HepG2 (cell line): ENCODE data around the gene TRMT5. TPM values are rescaled to one million over a fixed set of nuclear protein-coding genes. Genes with fewer than 3 reads are reported as not detected.

Source experiments
- CCDC6 ChIP-seq: sonication (generic); formaldehyde crosslinking; IDR thresholded peaks from 2 replicates; pipeline ENCODE4 v1.8.1; 2022; ENCODE audit warnings: mild to moderate bottlenecking, missing genetic modification reagents, moderate library complexity
- DDIT3 ChIP-seq: sonication (generic); formaldehyde crosslinking; IDR thresholded peaks from 2 replicates; pipeline ENCODE4 v1.4.0; 2020; ENCODE audit warnings: mild to moderate bottlenecking, missing genetic modification reagents
- ETV5 ChIP-seq: IDR thresholded peaks from 2 replicates; pipeline ENCODE4 v1.6.1; 2018; ENCODE audit warnings: missing biosample characterization, missing genetic modification reagents, inconsistent platforms, borderline replicate concordance
- KDM1A ChIP-seq: IDR thresholded peaks from 2 replicates; pipeline ENCODE4 v1.6.1; 2016; ENCODE audit warnings: missing compliant biosample characterization
- MED1 ChIP-seq: sonication (generic); formaldehyde crosslinking; IDR thresholded peaks from 2 replicates; pipeline ENCODE4 v1.4.0; 2020; ENCODE audit warnings: missing genetic modification reagents
- PBX2 ChIP-seq: IDR thresholded peaks from 2 replicates; pipeline ENCODE4 v1.6.1; 2016; ENCODE audit warnings: control low read depth
- REPIN1 ChIP-seq: sonication (generic); formaldehyde crosslinking; IDR thresholded peaks from 2 replicates; pipeline ENCODE4 v1.8.0; 2022; ENCODE audit warnings: missing genetic modification reagents, low read depth, mild to moderate bottlenecking, borderline replicate concordance
- SMAD1 ChIP-seq: sonication (generic); formaldehyde crosslinking; IDR thresholded peaks from 2 replicates; pipeline ENCODE4 v1.4.0; 2020; ENCODE audit warnings: missing genetic modification reagents, low read depth, mild to moderate bottlenecking, borderline replicate concordance
- TAF15 ChIP-seq: fragments of 200-400 bp; formaldehyde crosslinking; IDR thresholded peaks from one replicate; pipeline ENCODE4 v1.6.1; 2018; ENCODE audit warnings: mild to moderate bottlenecking, low read depth, low read length; ENCODE audit not compliant: poor library complexity, severe bottlenecking
- THAP11 ChIP-seq: IDR thresholded peaks from 2 replicates; pipeline ENCODE4 v1.6.1; 2016; ENCODE audit warnings: missing biosample characterization, missing genetic modification reagents
- ZBTB4 ChIP-seq: sonication (generic); formaldehyde crosslinking; IDR thresholded peaks from 2 replicates; pipeline ENCODE4 v1.4.0; 2020; ENCODE audit warnings: missing genetic modification reagents, mild to moderate bottlenecking, borderline replicate concordance
- ZNF317 ChIP-seq: sonication (generic); formaldehyde crosslinking; IDR thresholded peaks from 2 replicates; pipeline ENCODE4 v1.5.0; 2020; ENCODE audit warnings: mild to moderate bottlenecking, missing genetic modification reagents
- ZNF557 ChIP-seq: sonication (generic); formaldehyde crosslinking; IDR thresholded peaks from 2 replicates; pipeline ENCODE4 v1.4.0; 2020; ENCODE audit warnings: missing genetic modification reagents
- ZNF709 ChIP-seq: sonication (generic); formaldehyde crosslinking; IDR thresholded peaks from 2 replicates; pipeline ENCODE4 v1.5.0; 2020; ENCODE audit warnings: mild to moderate bottlenecking, missing genetic modification reagents
- polyA plus RNA-seq, 8 experiments: library from polyadenylated mRNA; depleted of rRNA in 3 of 8; stranded (reverse) in 7 of 8; unstranded in 1 of 8; fragments of >200 nt; fragmentation: Illumina TruSeq in 4 of 8; extraction: Trizol in 4 of 8; gene quantifications; 2 replicates each; pipeline versions ENCODE4 v1.2.1 to v1.2.3, GENCODE V29; 2011 to 2016; ENCODE audit warnings: low read depth in 4 of 8, missing spikeins in 1 of 8, mixed read lengths in 1 of 8; ENCODE audit not compliant: insufficient read depth in 1 of 8
- total RNA-seq, 5 experiments: library from RNA; depleted of rRNA; stranded (reverse); fragments of >200 nt; fragmentation: Illumina TruSeq; extraction: Trizol; gene quantifications; 2 replicates each; pipeline ENCODE4 v1.2.3, GENCODE V29; 2016; ENCODE audit warnings: low read depth in 1 of 5
- TF ChIP-seq, protein P1 (sequence below): sonication (generic); formaldehyde crosslinking; IDR thresholded peaks from 2 replicates; pipeline ENCODE4 v1.4.0; 2020; ENCODE audit warnings: mild to moderate bottlenecking, missing genetic modification reagents
- TF ChIP-seq, protein P2 (sequence below): sonication (generic); formaldehyde crosslinking; IDR thresholded peaks from 2 replicates; pipeline ENCODE4 v1.5.1; 2020; ENCODE audit warnings: mild to moderate bottlenecking, missing genetic modification reagents, moderate library complexity

TRMT5 gene
- total and polyA plus RNA-seq, 2 of the 13 experiments (the other 11 are each of a cell fraction or from before 2014, with no cell fraction given), result 3.6 to 16.0 TPM

GRCh38 chr14:60981633-60982455, 965 bp upstream of the TRMT5 start (continued):
- TF ChIP-seq SMAD1 (CRISPR knock-in tag), result no peak
- TF ChIP-seq DDIT3, result no peak
- TF ChIP-seq, protein P1, sequence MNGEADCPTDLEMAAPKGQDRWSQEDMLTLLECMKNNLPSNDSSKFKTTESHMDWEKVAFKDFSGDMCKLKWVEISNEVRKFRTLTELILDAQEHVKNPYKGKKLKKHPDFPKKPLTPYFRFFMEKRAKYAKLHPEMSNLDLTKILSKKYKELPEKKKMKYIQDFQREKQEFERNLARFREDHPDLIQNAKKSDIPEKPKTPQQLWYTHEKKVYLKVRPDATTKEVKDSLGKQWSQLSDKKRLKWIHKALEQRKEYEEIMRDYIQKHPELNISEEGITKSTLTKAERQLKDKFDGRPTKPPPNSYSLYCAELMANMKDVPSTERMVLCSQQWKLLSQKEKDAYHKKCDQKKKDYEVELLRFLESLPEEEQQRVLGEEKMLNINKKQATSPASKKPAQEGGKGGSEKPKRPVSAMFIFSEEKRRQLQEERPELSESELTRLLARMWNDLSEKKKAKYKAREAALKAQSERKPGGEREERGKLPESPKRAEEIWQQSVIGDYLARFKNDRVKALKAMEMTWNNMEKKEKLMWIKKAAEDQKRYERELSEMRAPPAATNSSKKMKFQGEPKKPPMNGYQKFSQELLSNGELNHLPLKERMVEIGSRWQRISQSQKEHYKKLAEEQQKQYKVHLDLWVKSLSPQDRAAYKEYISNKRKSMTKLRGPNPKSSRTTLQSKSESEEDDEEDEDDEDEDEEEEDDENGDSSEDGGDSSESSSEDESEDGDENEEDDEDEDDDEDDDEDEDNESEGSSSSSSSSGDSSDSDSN (CRISPR knock-in tag), result no peak
- TF ChIP-seq, protein P2, sequence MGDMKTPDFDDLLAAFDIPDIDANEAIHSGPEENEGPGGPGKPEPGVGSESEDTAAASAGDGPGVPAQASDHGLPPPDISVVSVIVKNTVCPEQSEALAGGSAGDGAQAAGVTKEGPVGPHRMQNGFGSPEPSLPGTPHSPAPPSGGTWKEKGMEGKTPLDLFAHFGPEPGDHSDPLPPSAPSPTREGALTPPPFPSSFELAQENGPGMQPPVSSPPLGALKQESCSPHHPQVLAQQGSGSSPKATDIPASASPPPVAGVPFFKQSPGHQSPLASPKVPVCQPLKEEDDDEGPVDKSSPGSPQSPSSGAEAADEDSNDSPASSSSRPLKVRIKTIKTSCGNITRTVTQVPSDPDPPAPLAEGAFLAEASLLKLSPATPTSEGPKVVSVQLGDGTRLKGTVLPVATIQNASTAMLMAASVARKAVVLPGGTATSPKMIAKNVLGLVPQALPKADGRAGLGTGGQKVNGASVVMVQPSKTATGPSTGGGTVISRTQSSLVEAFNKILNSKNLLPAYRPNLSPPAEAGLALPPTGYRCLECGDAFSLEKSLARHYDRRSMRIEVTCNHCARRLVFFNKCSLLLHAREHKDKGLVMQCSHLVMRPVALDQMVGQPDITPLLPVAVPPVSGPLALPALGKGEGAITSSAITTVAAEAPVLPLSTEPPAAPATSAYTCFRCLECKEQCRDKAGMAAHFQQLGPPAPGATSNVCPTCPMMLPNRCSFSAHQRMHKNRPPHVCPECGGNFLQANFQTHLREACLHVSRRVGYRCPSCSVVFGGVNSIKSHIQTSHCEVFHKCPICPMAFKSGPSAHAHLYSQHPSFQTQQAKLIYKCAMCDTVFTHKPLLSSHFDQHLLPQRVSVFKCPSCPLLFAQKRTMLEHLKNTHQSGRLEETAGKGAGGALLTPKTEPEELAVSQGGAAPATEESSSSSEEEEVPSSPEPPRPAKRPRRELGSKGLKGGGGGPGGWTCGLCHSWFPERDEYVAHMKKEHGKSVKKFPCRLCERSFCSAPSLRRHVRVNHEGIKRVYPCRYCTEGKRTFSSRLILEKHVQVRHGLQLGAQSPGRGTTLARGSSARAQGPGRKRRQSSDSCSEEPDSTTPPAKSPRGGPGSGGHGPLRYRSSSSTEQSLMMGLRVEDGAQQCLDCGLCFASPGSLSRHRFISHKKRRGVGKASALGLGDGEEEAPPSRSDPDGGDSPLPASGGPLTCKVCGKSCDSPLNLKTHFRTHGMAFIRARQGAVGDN (CRISPR knock-in tag), result no peak
- 0 out of 2 replicates have a peak, but pooled peaks have one; percentile 10 for TF ChIP-seq THAP11 (CRISPR knock-in tag)
- TF ChIP-seq MED1 (CRISPR knock-in tag), result no peak
- no peak for TF ChIP-seq ZBTB4 (CRISPR knock-in tag)
- no peak for TF ChIP-seq PBX2 (CRISPR knock-in tag)
- no peak for TF ChIP-seq KDM1A (CRISPR knock-in tag)
- peak; percentile 26; the same call in 1 of the 2 replicates for TF ChIP-seq CCDC6 (CRISPR knock-in tag)
- TF ChIP-seq ETV5 (CRISPR knock-in tag), result no peak
- TF ChIP-seq REPIN1, result no peak
- TF ChIP-seq TAF15, result no peak
- TF ChIP-seq ZNF557 (CRISPR knock-in tag), result no peak
- TF ChIP-seq ZNF317 (CRISPR knock-in tag), result no peak
- TF ChIP-seq ZNF709 (CRISPR knock-in tag), result no peak
